Stomach (tissue), 9 donors: ENCODE data around the gene MS4A4E. TPM values are rescaled to one million over a fixed set of nuclear protein-coding genes. Genes with fewer than 3 reads are reported as not detected.

Source experiments
- DNase-seq, 2 donors: peaks; one replicate each; pipeline versions ENCODE4 v3.0.0 to v3.0.0-alpha.2; 2013 to 2019
- H3K27ac ChIP-seq, 5 donors: fragments of 200-600 bp in 4 of 5; sonication (generic) in 4 of 5; one replicate each; pipeline ENCODE4 v1.5.1; 2013 to 2019; ENCODE audit warnings: mild to moderate bottlenecking in 1 of 5, moderate library complexity in 1 of 5
- H3K27me3 ChIP-seq, 3 donors: fragments of 200-600 bp; sonication (generic); one replicate each; pipeline ENCODE4 v1.5.1; 2017 to 2019; ENCODE audit warnings: mixed run types in 1 of 3
- H3K36me3 ChIP-seq, 4 donors: fragments of 200-600 bp; sonication (generic); 1 replicate in 3 of 4; 2 replicates in 1 of 4; pipeline ENCODE4 v1.5.1; 2016 to 2019
- H3K4me1 ChIP-seq, 4 donors: fragments of 200-600 bp; sonication (generic); one replicate each; pipeline ENCODE4 v1.5.1; 2016 to 2019
- H3K4me3 ChIP-seq, 4 donors: fragments of 200-600 bp; sonication (generic) in 3 of 4; one replicate each; pipeline ENCODE4 v1.5.1; 2016 to 2019; ENCODE audit warnings: mild to moderate bottlenecking in 1 of 4
- H3K9me3 ChIP-seq, 4 donors: fragments of 200-600 bp; sonication (generic); one replicate each; pipeline ENCODE4 v1.5.1; 2016 to 2019
- CTCF ChIP-seq, 7 experiments: fragments of 450-650 bp in 4 of 7; fragments of 200-600 bp in 3 of 7; sonication (generic) in 3 of 7; IDR thresholded peaks; one replicate each; pipeline ENCODE4 v1.5.1; 2016 to 2019; ENCODE audit warnings: antibody characterized with exemption in 7 of 7, control low read depth in 2 of 7, mild to moderate bottlenecking in 1 of 7
- EP300 ChIP-seq: sonication (generic); formaldehyde crosslinking; IDR thresholded peaks from one replicate; pipeline ENCODE4 v1.6.1; 2017; ENCODE audit warnings: antibody characterized with exemption
- POLR2A ChIP-seq, 4 donors: fragments of 450-650 bp; IDR thresholded peaks; one replicate each; pipeline ENCODE4 v1.6.1; 2016; ENCODE audit warnings: antibody characterized with exemption in 4 of 4, control low read depth in 2 of 4, mild to moderate bottlenecking in 1 of 4, moderate library complexity in 1 of 4
- POLR2AphosphoS5 ChIP-seq, 3 donors: sonication (generic); formaldehyde crosslinking; IDR thresholded peaks; one replicate each; pipeline ENCODE4 v1.6.1; 2016; ENCODE audit warnings: antibody characterized with exemption in 3 of 3
- WGBS, 5 donors: extraction: QIAGEN DNeasy Blood & Tissue Kit in 3 of 5; methylation state at CpG; one replicate each; pipeline versions ENCODE4 v1.1.5 to v1.1.7; 2013 to 2018; 5-methylcytosine and 5-hydroxymethylcytosine counted together
- intact Hi-C: fragments of 100-400 bp; cut with DNase I; formaldehyde crosslinking; loops from one replicate; pipeline ENCODE4 v1.15.1; 2023; ENCODE audit warnings: low total_unique reads
- polyA plus RNA-seq, 3 donors: library from polyadenylated mRNA; stranded (reverse); fragments of 200-250 nt; gene quantifications; one replicate each; pipeline ENCODE4 v1.2.3, GENCODE V29; 2013
- total RNA-seq, 5 donors: library from RNA; depleted of rRNA; stranded (reverse); fragments of >200 nt; gene quantifications; one replicate each; pipeline versions ENCODE4 v1.1.0 to v1.2.3, GENCODE V29; 2014 to 2016
- donor health status: healthy with polysubstance abuse.
- donor health status: Bipolar disorder and iron deficiency.
- donor health status: healthy.

The MS4A4E gene
- total and polyA plus RNA-seq, 8 donors, result 0.25 to 16.2 (median 1.8) TPM; not detected in 2

GRCh38 chr11:60264644-60265043 is 21.7 kb upstream of the MS4A4E start:
- Histone ChIP-seq H3K27ac (no peak overlapping the region), H3K4me1 (no peaks in the 10 kb centered on the region), H3K27me3 (peaks cover 0 to 6% (median 0%) of the 10 kb centered on the region in 3 donors), H3K9me3 (peaks cover 0 to 3% (median 0%) of the 10 kb centered on the region in 4 donors), H3K4me3 (no peak overlapping the region), H3K36me3 (no peaks in the 10 kb centered on the region)
- intact Hi-C loops, result no loop called here
- DNase-seq, result no peak
- 50 to 77% (median 72%) methylated on average over 5 of the region's 5 CpGs for WGBS, 5 donors
- TF ChIP-seq POLR2A (IDR thresholded peaks at IDR 0.05) (no peak), EP300 (no peak)

- TF ChIP-seq POLR2A (IDR thresholded peaks at IDR 0.05) (no peak), POLR2AphosphoS5 (IDR thresholded peaks at IDR 0.05) (no peak), CTCF (IDR thresholded peaks at IDR 0.05) (no peak), EP300 (no peak)
- 76 to 89% (median 85%) methylated on average over 4 of the region's 4 CpGs for WGBS, 5 donors
- H3K27me3 ChIP-seq, result peaks cover 0 to 6% (median 0%) of the 10 kb centered on the region in 3 donors
- no peaks in the 10 kb centered on the region for H3K9me3 ChIP-seq
- DNase-seq, result no peak
- H3K27ac ChIP-seq, result no peak overlapping the region
- H3K4me3 ChIP-seq, result no peak overlapping the region
- no peaks in the 10 kb centered on the region for H3K4me1 ChIP-seq
- intact Hi-C loops, result no loop called here
- no peaks in the 10 kb centered on the region for H3K36me3 ChIP-seq
Observed at GRCh38 chr11:60263402-60263801, 20.5 kb upstream of the MS4A4E start.

GRCh38 chr11:60261014-60261413 is 18.1 kb upstream of the MS4A4E start:
- no peak overlapping the region for H3K27ac ChIP-seq
- TF ChIP-seq POLR2AphosphoS5 (IDR thresholded peaks at IDR 0.05) (no peak), CTCF (IDR thresholded peaks at IDR 0.05) (no peak), EP300 (no peak), POLR2A (IDR thresholded peaks at IDR 0.05) (no peak)
- no peaks in the 10 kb centered on the region for H3K9me3 ChIP-seq
- H3K4me1 ChIP-seq, result no peaks in the 10 kb centered on the region
- H3K27me3 ChIP-seq, result no peaks in the 10 kb centered on the region
- WGBS, 5 donors, result 72 to 87% (median 78%) methylated on average over 4 of the region's 4 CpGs
- H3K36me3 ChIP-seq, result no peaks in the 10 kb centered on the region
- no peak for DNase-seq
- intact Hi-C loops, result no loop called here
- H3K4me3 ChIP-seq, result no peak overlapping the region

GRCh38 chr11:60257956-60258722 is 15.2 kb upstream of the MS4A4E start:
- Histone ChIP-seq H3K36me3 (no peaks in the 10 kb centered on the region), H3K27ac (no peak overlapping the region), H3K4me3 (no peak overlapping the region), H3K9me3 (peaks cover 0 to 15% (median 8%) of the 10 kb centered on the region in 4 donors), H3K27me3 (no peaks in the 10 kb centered on the region), H3K4me1 (no peaks in the 10 kb centered on the region)
- DNase-seq, result no peak
- intact Hi-C loops, result no loop called here
- WGBS, 5 donors, result 84 to 90% (median 86%) methylated on average over 4 of the region's 4 CpGs
- TF ChIP-seq POLR2AphosphoS5 (IDR thresholded peaks at IDR 0.05) (no peak), EP300 (no peak), POLR2A (IDR thresholded peaks at IDR 0.05) (no peak), CTCF (IDR thresholded peaks at IDR 0.05) (no peak)
